Gastrocnemius medialis (tissue), 4 donors: ENCODE measurements around the gene HOXD10.

Source experiments
- CTCF ChIP-seq, 5 experiments: fragments of 450-650 bp in 3 of 5; fragments of 200-600 bp in 2 of 5; sonication (generic) in 2 of 5; IDR thresholded peaks in 4 of 5; conservative IDR thresholded peaks in 1 of 5; 1 replicate in 4 of 5; 2 replicates in 1 of 5; pipeline ENCODE4 v1.5.1; 2016 to 2019; ENCODE audit warnings: antibody characterized with exemption in 5 of 5, mild to moderate bottlenecking in 3 of 5, moderate library complexity in 3 of 5
- POLR2A ChIP-seq, 2 donors: fragments of 450-650 bp; IDR thresholded peaks; one replicate each; pipeline ENCODE4 v1.6.1; 2017; ENCODE audit warnings: antibody characterized with exemption in 2 of 2, mild to moderate bottlenecking in 2 of 2, moderate library complexity in 2 of 2

- TF ChIP-seq CTCF (IDR thresholded peaks at IDR 0.05 in 4 of 5, conservative IDR thresholded peaks at IDR 0.05 in 1 of 5) (no peak), POLR2A (IDR thresholded peaks at IDR 0.05) (no peak)
Observed at GRCh38 chr2:176164611-176165369, 48.2 kb downstream of the HOXD10 start.
